Duodenal mucosa (tissue), 2 donors: Measurements from ENCODE around the gene IRAK1.

Experiments used
- H3K27ac ChIP-seq: one replicate; pipeline ENCODE4 v1.7.0; 2013; ENCODE audit warnings: low read depth, low read length
- H3K27me3 ChIP-seq, 2 donors: one replicate each; pipeline ENCODE4 v1.7.0; 2013; ENCODE audit warnings: low read length in 2 of 2, control low read depth in 1 of 2; ENCODE audit not compliant: insufficient read depth in 2 of 2, control insufficient read depth in 1 of 2
- H3K36me3 ChIP-seq, 2 donors: one replicate each; pipeline ENCODE4 v1.7.0; 2013; ENCODE audit warnings: low read length in 2 of 2, control low read depth in 1 of 2; ENCODE audit not compliant: insufficient read depth in 2 of 2, control insufficient read depth in 1 of 2
- H3K4me1 ChIP-seq, 2 donors: one replicate each; pipeline ENCODE4 v1.7.0; 2013; ENCODE audit warnings: low read length in 2 of 2, control low read depth in 1 of 2; ENCODE audit not compliant: insufficient read depth in 2 of 2, control insufficient read depth in 1 of 2
- H3K4me3 ChIP-seq, 2 donors: one replicate each; pipeline ENCODE4 v1.7.0; 2013; ENCODE audit warnings: low read length in 2 of 2, low read depth in 1 of 2
- H3K9ac ChIP-seq, 2 donors: one replicate each; pipeline ENCODE4 v1.7.0; 2013; ENCODE audit warnings: low read length in 2 of 2, low read depth in 1 of 2
- H3K9me3 ChIP-seq, 2 donors: one replicate each; pipeline ENCODE4 v1.7.0; 2013; ENCODE audit warnings: low read length in 2 of 2, control low read depth in 1 of 2; ENCODE audit not compliant: control insufficient read depth in 1 of 2

IRAK1 gene

DNA sequence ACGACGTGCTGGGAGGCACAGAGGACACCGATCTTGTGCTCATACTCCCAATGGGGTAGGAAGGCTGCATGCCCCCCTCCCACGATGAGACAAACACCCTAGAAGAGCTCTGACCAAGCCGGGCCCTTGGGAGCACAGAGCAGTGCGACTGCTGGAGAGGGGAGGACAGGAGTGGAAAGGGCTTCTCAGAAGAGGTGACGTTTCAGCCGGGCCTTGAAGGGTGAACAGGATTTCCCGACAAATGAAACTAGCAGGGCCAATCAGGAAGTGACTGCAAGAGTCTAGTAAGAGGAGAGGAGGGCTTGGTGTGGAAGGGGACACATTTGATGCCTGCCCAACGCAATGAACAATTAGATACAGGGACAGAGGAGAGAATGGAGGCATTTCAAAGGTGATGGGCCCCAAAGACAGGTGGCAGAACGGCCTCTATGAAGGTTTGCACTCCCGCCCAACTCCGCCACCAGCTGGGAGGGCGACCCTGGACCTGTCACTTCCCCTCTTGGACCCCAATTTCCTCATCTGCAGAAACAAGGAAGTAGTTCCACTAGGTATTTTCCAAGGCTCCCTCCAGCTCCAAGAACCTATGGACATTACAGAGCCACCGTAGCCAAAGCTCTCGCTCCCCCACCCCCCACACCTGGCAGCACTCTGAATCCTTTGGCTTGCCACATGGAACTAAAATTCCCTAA lies 52.0 kb downstream of the IRAK1 start:
- Histone ChIP-seq H3K4me1 (peaks cover 24 to 34% of the 10 kb centered on the region in 2 donors), H3K9ac (peak overlapping the region in 1 of 2 donors; percentile 56), H3K27me3 (no peaks in the 10 kb centered on the region), H3K36me3 (peaks cover 9 to 11% of the 10 kb centered on the region in 2 donors), H3K9me3 (no peaks in the 10 kb centered on the region), H3K27ac (peak overlapping the region; percentile 25), H3K4me3 (peak overlapping the region; percentile 45 to 86)

GRCh38 chrX:153966841-153967535 lies 52.7 kb downstream of the IRAK1 start:
- Histone ChIP-seq H3K4me1 (peaks cover 24 to 34% of the 10 kb centered on the region in 2 donors), H3K9me3 (no peaks in the 10 kb centered on the region), H3K27ac (peak overlapping the region; percentile 25), H3K9ac (peak overlapping the region; percentile 10 to 32), H3K4me3 (peak overlapping the region; percentile 21 to 45), H3K27me3 (no peaks in the 10 kb centered on the region), H3K36me3 (peaks cover 16 to 18% of the 10 kb centered on the region in 2 donors)

GRCh38 chrX:153966283-153966688 lies 53.4 kb downstream of the IRAK1 start:
- H3K9me3 ChIP-seq = no peaks in the 10 kb centered on the region
- H3K4me3 ChIP-seq = no peak overlapping the region
- H3K27me3 ChIP-seq = no peaks in the 10 kb centered on the region
- no peak overlapping the region for H3K9ac ChIP-seq
- peaks cover 24 to 34% of the 10 kb centered on the region in 2 donors for H3K4me1 ChIP-seq
- no peak overlapping the region for H3K27ac ChIP-seq
- H3K36me3 ChIP-seq = peaks cover 23 to 25% of the 10 kb centered on the region in 2 donors

GRCh38 chrX:153965406-153965805 lies 54.3 kb downstream of the IRAK1 start:
- H3K4me3 ChIP-seq = no peak overlapping the region
- no peak overlapping the region for H3K9ac ChIP-seq
- peaks cover 28 to 33% of the 10 kb centered on the region in 2 donors for H3K36me3 ChIP-seq
- peaks cover 24 to 34% of the 10 kb centered on the region in 2 donors for H3K4me1 ChIP-seq
- H3K9me3 ChIP-seq = no peaks in the 10 kb centered on the region
- no peaks in the 10 kb centered on the region for H3K27me3 ChIP-seq
- H3K27ac ChIP-seq = no peak overlapping the region

DNA sequence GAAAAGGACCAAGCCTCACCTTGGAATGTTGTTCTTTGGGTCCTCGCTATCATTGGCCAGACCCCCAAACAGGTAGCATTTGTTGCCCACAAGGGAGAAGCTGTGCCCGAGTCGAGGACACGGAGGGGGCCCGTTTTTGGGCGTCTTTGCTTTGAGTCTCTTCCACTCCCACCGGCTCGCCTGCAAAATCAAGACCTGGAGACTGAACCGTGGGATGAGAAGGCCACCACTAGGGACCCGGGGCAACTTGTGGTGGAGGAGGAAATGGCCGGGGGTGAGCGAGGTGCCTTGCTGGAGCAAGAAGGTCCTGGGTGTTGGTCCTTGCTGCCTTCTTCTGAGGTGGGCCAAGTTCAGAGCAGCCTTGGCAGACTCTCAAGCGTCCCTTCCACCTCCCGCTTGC lies 55.6 kb downstream of the IRAK1 start:
- H3K9me3 ChIP-seq = no peaks in the 10 kb centered on the region
- H3K4me1 ChIP-seq = peaks cover 24 to 28% of the 10 kb centered on the region in 2 donors
- no peaks in the 10 kb centered on the region for H3K27me3 ChIP-seq
- peaks cover 32 to 46% of the 10 kb centered on the region in 2 donors for H3K36me3 ChIP-seq
- H3K4me3 ChIP-seq = no peak overlapping the region
- H3K27ac ChIP-seq = no peak overlapping the region
- no peak overlapping the region for H3K9ac ChIP-seq

- Histone ChIP-seq H3K27ac (no peak overlapping the region), H3K4me1 (peaks cover 23 to 24% of the 10 kb centered on the region in 2 donors), H3K4me3 (no peak overlapping the region), H3K9me3 (no peaks in the 10 kb centered on the region), H3K9ac (no peak overlapping the region), H3K27me3 (no peaks in the 10 kb centered on the region), H3K36me3 (peaks cover 34 to 52% of the 10 kb centered on the region in 2 donors)
These were observed 56.2 kb downstream of the IRAK1 start for GRCh38 chrX:153963546-153963945.

- H3K27ac ChIP-seq = no peak overlapping the region
- no peak overlapping the region for H3K9ac ChIP-seq
- peaks cover 40 to 75% of the 10 kb centered on the region in 2 donors for H3K36me3 ChIP-seq
- H3K9me3 ChIP-seq = no peaks in the 10 kb centered on the region
- H3K4me1 ChIP-seq = peaks cover 2 to 3% of the 10 kb centered on the region in 2 donors
- H3K27me3 ChIP-seq = no peaks in the 10 kb centered on the region
- no peak overlapping the region for H3K4me3 ChIP-seq
These were observed 58.4 kb downstream of the IRAK1 start for GRCh38 chrX:153961292-153961691.

GRCh38 chrX:153960786-153961185 lies 58.9 kb downstream of the IRAK1 start:
- Histone ChIP-seq H3K9me3 (no peaks in the 10 kb centered on the region), H3K27ac (no peak overlapping the region), H3K36me3 (peaks cover 40 to 80% of the 10 kb centered on the region in 2 donors), H3K4me3 (no peak overlapping the region), H3K9ac (no peak overlapping the region), H3K4me1 (no peaks in the 10 kb centered on the region), H3K27me3 (no peaks in the 10 kb centered on the region)
